ENCODE data around the gene ZFP36L2. TPM values are rescaled to one million over a fixed set of nuclear protein-coding genes. Genes with fewer than 3 reads are reported as not detected.

ZFP36L2 gene
- total and polyA plus RNA-seq, 9 of the 15 experiments (the other 6 are each of a cell fraction or from before 2014, with no cell fraction given) = 4.1 to 60.6 (median 20.3) TPM

- TF ChIP-seq ATF4 (CRISPR knock-in tag; IDR thresholded peaks at IDR 0.05) (peak; percentile 28; the same call in 1 of the 2 replicates), ETV1 (tag; conservative IDR thresholded peaks at IDR 0.05; ENCODE audit: low read depth) (no peak), ZNF76 (CRISPR knock-in tag; IDR thresholded peaks at IDR 0.05; ENCODE audit: borderline replicate concordance) (0 out of 2 replicates have a peak, but pooled peaks have one; percentile 33), ZC3H11A (IDR thresholded peaks at IDR 0.05; ENCODE audit: low read depth, low read length) (no peak), ZEB2 (IDR thresholded peaks at IDR 0.05) (no peak), ZNF146 (CRISPR knock-in tag; IDR thresholded peaks at IDR 0.05; ENCODE audit: unreplicated experiment) (no peak), CHD2 (IDR thresholded peaks at IDR 0.05; ENCODE audit: low read depth, low read length) (no peak), KHSRP (IDR thresholded peaks at IDR 0.05) (no peak), FOXA3 (CRISPR knock-in tag; conservative IDR thresholded peaks at IDR 0.05 in 1 of 2, IDR thresholded peaks at IDR 0.05 in 1 of 2) (no peak), MCM2 (IDR thresholded peaks at IDR 0.05; ENCODE audit: low read depth) (no peak), ZNF282 (CRISPR knock-in tag; IDR thresholded peaks at IDR 0.05) (no peak)
- TF ChIP-seq, protein P1, sequence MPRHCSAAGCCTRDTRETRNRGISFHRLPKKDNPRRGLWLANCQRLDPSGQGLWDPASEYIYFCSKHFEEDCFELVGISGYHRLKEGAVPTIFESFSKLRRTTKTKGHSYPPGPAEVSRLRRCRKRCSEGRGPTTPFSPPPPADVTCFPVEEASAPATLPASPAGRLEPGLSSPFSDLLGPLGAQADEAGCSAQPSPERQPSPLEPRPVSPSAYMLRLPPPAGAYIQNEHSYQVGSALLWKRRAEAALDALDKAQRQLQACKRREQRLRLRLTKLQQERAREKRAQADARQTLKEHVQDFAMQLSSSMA (CRISPR knock-in tag; IDR thresholded peaks at IDR 0.05) = no peak
- TF ChIP-seq, protein P2, sequence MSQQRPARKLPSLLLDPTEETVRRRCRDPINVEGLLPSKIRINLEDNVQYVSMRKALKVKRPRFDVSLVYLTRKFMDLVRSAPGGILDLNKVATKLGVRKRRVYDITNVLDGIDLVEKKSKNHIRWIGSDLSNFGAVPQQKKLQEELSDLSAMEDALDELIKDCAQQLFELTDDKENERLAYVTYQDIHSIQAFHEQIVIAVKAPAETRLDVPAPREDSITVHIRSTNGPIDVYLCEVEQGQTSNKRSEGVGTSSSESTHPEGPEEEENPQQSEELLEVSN (IDR thresholded peaks at IDR 0.05; ENCODE audit: borderline replicate concordance in 1 of 2, extremely low read depth in 1 of 2, insufficient read depth in 1 of 2, insufficient read length in 1 of 2, low read depth in 1 of 2, low read length in 1 of 2, poor library complexity in 1 of 2, severe bottlenecking in 1 of 2) = peak; percentile 19 to 62
- TF ChIP-seq, protein P3, sequence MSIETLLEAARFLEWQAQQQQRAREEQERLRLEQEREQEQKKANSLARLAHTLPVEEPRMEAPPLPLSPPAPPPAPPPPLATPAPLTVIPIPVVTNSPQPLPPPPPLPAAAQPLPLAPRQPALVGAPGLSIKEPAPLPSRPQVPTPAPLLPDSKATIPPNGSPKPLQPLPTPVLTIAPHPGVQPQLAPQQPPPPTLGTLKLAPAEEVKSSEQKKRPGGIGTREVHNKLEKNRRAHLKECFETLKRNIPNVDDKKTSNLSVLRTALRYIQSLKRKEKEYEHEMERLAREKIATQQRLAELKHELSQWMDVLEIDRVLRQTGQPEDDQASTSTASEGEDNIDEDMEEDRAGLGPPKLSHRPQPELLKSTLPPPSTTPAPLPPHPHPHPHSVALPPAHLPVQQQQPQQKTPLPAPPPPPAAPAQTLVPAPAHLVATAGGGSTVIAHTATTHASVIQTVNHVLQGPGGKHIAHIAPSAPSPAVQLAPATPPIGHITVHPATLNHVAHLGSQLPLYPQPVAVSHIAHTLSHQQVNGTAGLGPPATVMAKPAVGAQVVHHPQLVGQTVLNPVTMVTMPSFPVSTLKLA (conservative IDR thresholded peaks at IDR 0.05) = no peak
- TF ChIP-seq, protein P4, sequence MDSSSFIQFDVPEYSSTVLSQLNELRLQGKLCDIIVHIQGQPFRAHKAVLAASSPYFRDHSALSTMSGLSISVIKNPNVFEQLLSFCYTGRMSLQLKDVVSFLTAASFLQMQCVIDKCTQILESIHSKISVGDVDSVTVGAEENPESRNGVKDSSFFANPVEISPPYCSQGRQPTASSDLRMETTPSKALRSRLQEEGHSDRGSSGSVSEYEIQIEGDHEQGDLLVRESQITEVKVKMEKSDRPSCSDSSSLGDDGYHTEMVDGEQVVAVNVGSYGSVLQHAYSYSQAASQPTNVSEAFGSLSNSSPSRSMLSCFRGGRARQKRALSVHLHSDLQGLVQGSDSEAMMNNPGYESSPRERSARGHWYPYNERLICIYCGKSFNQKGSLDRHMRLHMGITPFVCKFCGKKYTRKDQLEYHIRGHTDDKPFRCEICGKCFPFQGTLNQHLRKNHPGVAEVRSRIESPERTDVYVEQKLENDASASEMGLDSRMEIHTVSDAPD (CRISPR knock-in tag; IDR thresholded peaks at IDR 0.05) = no peak
- TF ChIP-seq, protein P5, sequence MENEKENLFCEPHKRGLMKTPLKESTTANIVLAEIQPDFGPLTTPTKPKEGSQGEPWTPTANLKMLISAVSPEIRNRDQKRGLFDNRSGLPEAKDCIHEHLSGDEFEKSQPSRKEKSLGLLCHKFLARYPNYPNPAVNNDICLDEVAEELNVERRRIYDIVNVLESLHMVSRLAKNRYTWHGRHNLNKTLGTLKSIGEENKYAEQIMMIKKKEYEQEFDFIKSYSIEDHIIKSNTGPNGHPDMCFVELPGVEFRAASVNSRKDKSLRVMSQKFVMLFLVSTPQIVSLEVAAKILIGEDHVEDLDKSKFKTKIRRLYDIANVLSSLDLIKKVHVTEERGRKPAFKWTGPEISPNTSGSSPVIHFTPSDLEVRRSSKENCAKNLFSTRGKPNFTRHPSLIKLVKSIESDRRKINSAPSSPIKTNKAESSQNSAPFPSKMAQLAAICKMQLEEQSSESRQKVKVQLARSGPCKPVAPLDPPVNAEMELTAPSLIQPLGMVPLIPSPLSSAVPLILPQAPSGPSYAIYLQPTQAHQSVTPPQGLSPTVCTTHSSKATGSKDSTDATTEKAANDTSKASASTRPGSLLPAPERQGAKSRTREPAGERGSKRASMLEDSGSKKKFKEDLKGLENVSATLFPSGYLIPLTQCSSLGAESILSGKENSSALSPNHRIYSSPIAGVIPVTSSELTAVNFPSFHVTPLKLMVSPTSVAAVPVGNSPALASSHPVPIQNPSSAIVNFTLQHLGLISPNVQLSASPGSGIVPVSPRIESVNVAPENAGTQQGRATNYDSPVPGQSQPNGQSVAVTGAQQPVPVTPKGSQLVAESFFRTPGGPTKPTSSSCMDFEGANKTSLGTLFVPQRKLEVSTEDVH (IDR thresholded peaks at IDR 0.05; ENCODE audit: low read depth, partially characterized antibody) = peak; percentile 52
- TF ChIP-seq, protein P6, sequence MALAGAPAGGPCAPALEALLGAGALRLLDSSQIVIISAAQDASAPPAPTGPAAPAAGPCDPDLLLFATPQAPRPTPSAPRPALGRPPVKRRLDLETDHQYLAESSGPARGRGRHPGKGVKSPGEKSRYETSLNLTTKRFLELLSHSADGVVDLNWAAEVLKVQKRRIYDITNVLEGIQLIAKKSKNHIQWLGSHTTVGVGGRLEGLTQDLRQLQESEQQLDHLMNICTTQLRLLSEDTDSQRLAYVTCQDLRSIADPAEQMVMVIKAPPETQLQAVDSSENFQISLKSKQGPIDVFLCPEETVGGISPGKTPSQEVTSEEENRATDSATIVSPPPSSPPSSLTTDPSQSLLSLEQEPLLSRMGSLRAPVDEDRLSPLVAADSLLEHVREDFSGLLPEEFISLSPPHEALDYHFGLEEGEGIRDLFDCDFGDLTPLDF (CRISPR knock-in tag; IDR thresholded peaks at IDR 0.05) = no peak
These were observed 4.5 kb downstream of the ZFP36L2 start (continued) for GRCh38 chr2:43221763-43222474.

All from K562 (cell line).